GM23338 (cell line): ENCODE data around the gene SMARCA2.

Experiments
- CREB1 ChIP-seq: fragments of 250-450 bp; sonication (Bioruptor Pico); IDR thresholded peaks from 2 replicates; pipeline ENCODE4 v1.5.0; 2020; ENCODE audit warnings: low read depth, mild to moderate bottlenecking, moderate library complexity
- CTCF ChIP-seq, 2 experiments: fragments of 200-600 bp in 1 of 2; sonication (generic) in 1 of 2; conservative IDR thresholded peaks; 2 replicates each; pipeline versions ENCODE4 v1.5.1 to v1.6.1; 2016 to 2017; ENCODE audit warnings: antibody characterized with exemption in 2 of 2, low read depth in 2 of 2, mild to moderate bottlenecking in 2 of 2, moderate library complexity in 1 of 2
- EZH2 ChIP-seq: fragments of 200-600 bp; sonication (generic); IDR thresholded peaks from one replicate; pipeline ENCODE4 v1.8.0; 2017; ENCODE audit warnings: antibody characterized with exemption, mild to moderate bottlenecking, low read depth; ENCODE audit not compliant: unreplicated experiment
- EZH2phosphoT487 ChIP-seq: fragments of 200-600 bp; sonication (generic); IDR thresholded peaks from one replicate; pipeline ENCODE4 v1.8.1; 2018; ENCODE audit warnings: antibody characterized with exemption; ENCODE audit not compliant: unreplicated experiment
- POLR2AphosphoS5 ChIP-seq: IDR thresholded peaks from 2 replicates; pipeline ENCODE4 v1.6.1; 2016; ENCODE audit warnings: antibody characterized with exemption, low read depth
- REST ChIP-seq: IDR thresholded peaks from one replicate; pipeline ENCODE4 v1.6.1; 2018; ENCODE audit warnings: antibody characterized with exemption; ENCODE audit not compliant: unreplicated experiment
- ZNF331 ChIP-seq: fragments of 250-450 bp; sonication (Bioruptor Pico); IDR thresholded peaks from 2 replicates; pipeline ENCODE4 v1.5.0; 2020; ENCODE audit warnings: low read depth, mild to moderate bottlenecking, moderate library complexity

- TF ChIP-seq POLR2AphosphoS5 (no peak), CTCF (conservative IDR thresholded peaks at IDR 0.05; ENCODE audit: low read depth in 2 of 2) (no peak), CREB1 (CRISPR knock-in tag) (no peak), REST (no peak), EZH2 (no peak), ZNF331 (CRISPR knock-in tag) (no peak), EZH2phosphoT487 (no peak)
Measured at GRCh38 chr9:2209400-2209799, 194.3 kb downstream of the SMARCA2 start.
